HCT116 (cell line): ENCODE measurements around the gene ITPR2. TPM values are rescaled to one million over a fixed set of nuclear protein-coding genes. Genes with fewer than 3 reads are reported as not detected.
A peak's percentile ranks its signal among the peaks of the same experiment; 100 is the strongest.

Source experiments
- ATAC-seq: fragments of 200-7000 bp; cut with Tn5 transposase; 2 replicates; pipeline ENCODE4 v1.9.1; 2020; ENCODE audit warnings: mild to moderate bottlenecking, moderate library complexity
- BruUV-seq: library from RNA; stranded (reverse); fragments of 400-500 nt; replicated peaks from 2 replicates; lab custom pipeline; 2021; lab: Mats Ljungman, UMichigan
- CTCF ChIA-PET: fragments of 300-600 bp; sonication (Branson Sonifier 250); formaldehyde crosslinking; loops from one replicate; lab custom pipeline; 2021; ENCODE audit warnings: antibody characterized with exemption; lab: Charles Lee
- POLR2A ChIA-PET: fragments of 300-600, 350-600 bp; sonication (Branson Sonifier 250); formaldehyde crosslinking; loops from one replicate; lab custom pipeline; 2021; ENCODE audit warnings: antibody characterized with exemption; lab: Charles Lee
- RAD21 ChIA-PET, 2 experiments: fragments of 300-600 bp; sonication (Branson Sonifier 250); formaldehyde crosslinking; loops; one replicate each; lab custom pipeline; 2023; ENCODE audit warnings: low total read pairs in 2 of 2; ENCODE audit not compliant: uncharacterized antibody in 2 of 2, unreplicated experiment in 2 of 2, low non-redundant PET in 1 of 2; lab: Charles Lee
- DNase-seq: peaks from one replicate; pipeline ENCODE4 v3.0.0-alpha.2; 2010; ENCODE audit warnings: low read depth, low spot score
- H2AFZ ChIP-seq: fragments of 200-600 bp; shearing (Covaris generic), sonication (generic); 2 replicates; pipeline ENCODE4 v1.6.1; 2017; ENCODE audit warnings: low read depth, mixed run types, mixed read lengths, antibody characterized with exemption, low read length; ENCODE audit not compliant: poor library complexity, severe bottlenecking
- H3K27ac ChIP-seq: 2 replicates; pipeline ENCODE4 v1.5.1; 2012; ENCODE audit warnings: low read depth, low read length
- H3K27me3 ChIP-seq: fragments of 200-600 bp; sonication (generic); 2 replicates; pipeline ENCODE4 v1.6.1; 2016; ENCODE audit warnings: mixed run types, low read length, mixed read lengths; ENCODE audit not compliant: insufficient read depth
- H3K36me3 ChIP-seq, 2 experiments: fragments of 200-500 bp in 1 of 2; fragments of 200-600 bp in 1 of 2; sonication (Bioruptor generic) in 1 of 2; sonication (generic) in 1 of 2; 2 replicates each; pipeline versions ENCODE4 v1.5.1 to v1.6.1; 2014 to 2016; ENCODE audit warnings: low read length in 2 of 2, inconsistent platforms in 1 of 2, mixed read lengths in 1 of 2, mixed run types in 1 of 2; ENCODE audit not compliant: insufficient read depth in 2 of 2, control insufficient read depth in 1 of 2
- H3K4me1 ChIP-seq, 2 experiments: fragments of 200-600 bp in 1 of 2; sonication (generic) in 1 of 2; 2 replicates each; pipeline versions ENCODE4 v1.5.1 to v1.6.1; 2012 to 2017; ENCODE audit warnings: low read length in 2 of 2, inconsistent platforms in 1 of 2, mild to moderate bottlenecking in 1 of 2, mixed read lengths in 1 of 2, mixed run types in 1 of 2, moderate library complexity in 1 of 2; ENCODE audit not compliant: insufficient read depth in 2 of 2, control insufficient read depth in 1 of 2
- H3K4me2 ChIP-seq: fragments of 200-600 bp; sonication (generic); 2 replicates; pipeline ENCODE4 v1.6.1; 2017; ENCODE audit warnings: mixed run types, low read length, mixed read lengths
- H3K4me3 ChIP-seq, 2 experiments: fragments of 200-600 bp in 1 of 2; sonication (generic) in 1 of 2; replicated peaks in 1 of 2; 2 replicates each; pipeline ENCODE4 v1.5.1; 2011 to 2016; ENCODE audit warnings: low read length in 2 of 2, control low read depth in 1 of 2, low read depth in 1 of 2, mild to moderate bottlenecking in 1 of 2, mixed read lengths in 1 of 2, mixed run types in 1 of 2
- H3K79me2 ChIP-seq: fragments of 200-600 bp; sonication (generic); 2 replicates; pipeline ENCODE4 v1.6.1; 2017; ENCODE audit warnings: mild to moderate bottlenecking, mixed run types, low read length, moderate library complexity, mixed read lengths; ENCODE audit not compliant: insufficient read depth
- H3K9ac ChIP-seq: fragments of 200-600 bp; sonication (generic); 2 replicates; pipeline ENCODE4 v1.6.1; 2016; ENCODE audit warnings: low read length, mixed read lengths
- H3K9me2 ChIP-seq: fragments of 200-600 bp; sonication (generic), shearing (Covaris generic); 2 replicates; pipeline ENCODE4 v1.6.1; 2017; ENCODE audit warnings: mixed run types, mild to moderate bottlenecking, moderate library complexity; ENCODE audit not compliant: insufficient read depth
- H3K9me3 ChIP-seq, 2 experiments: fragments of 200-500 bp in 1 of 2; fragments of 200-600 bp in 1 of 2; sonication (Bioruptor generic) in 1 of 2; sonication (generic) in 1 of 2; 2 replicates each; pipeline ENCODE4 v1.6.1; 2014 to 2017; ENCODE audit warnings: low read length in 2 of 2, mixed read lengths in 2 of 2, inconsistent platforms in 1 of 2, low read depth in 1 of 2, mild to moderate bottlenecking in 1 of 2, mixed run types in 1 of 2, moderate library complexity in 1 of 2; ENCODE audit not compliant: control insufficient read depth in 1 of 2, insufficient read depth in 1 of 2
- H4K20me1 ChIP-seq: fragments of 200-600 bp; sonication (generic), shearing (Covaris generic); 2 replicates; pipeline ENCODE4 v1.6.1; 2017; ENCODE audit warnings: mixed run types, mild to moderate bottlenecking, moderate library complexity; ENCODE audit not compliant: insufficient read depth
- ATF3 ChIP-seq: IDR thresholded peaks from 2 replicates; pipeline ENCODE4 v1.6.1; 2012
- CBX3 ChIP-seq: IDR thresholded peaks from 2 replicates; pipeline ENCODE4 v1.6.1; 2012; ENCODE audit warnings: low read depth
- CEBPB ChIP-seq: IDR thresholded peaks from 2 replicates; pipeline ENCODE4 v1.6.1; 2012; ENCODE audit warnings: low read depth
- EZH2phosphoT487 ChIP-seq: fragments of 200-600 bp; IDR thresholded peaks from 2 replicates; pipeline ENCODE4 v1.6.1; 2018; ENCODE audit warnings: antibody characterized with exemption, borderline replicate concordance
- FOSL1 ChIP-seq: IDR thresholded peaks from 2 replicates; pipeline ENCODE4 v1.6.1; 2012; ENCODE audit warnings: low read depth
- RAD21 ChIP-seq: IDR thresholded peaks from 2 replicates; pipeline ENCODE4 v1.6.1; 2012; ENCODE audit warnings: low read depth, mild to moderate bottlenecking
- REST ChIP-seq: IDR thresholded peaks from 2 replicates; pipeline ENCODE4 v1.6.1; 2012; ENCODE audit warnings: low read depth
- SP1 ChIP-seq: IDR thresholded peaks from 2 replicates; pipeline ENCODE4 v1.6.1; 2012; ENCODE audit warnings: low read depth
- ZFX ChIP-seq: fragments of 450-650 bp; IDR thresholded peaks from 2 replicates; pipeline ENCODE4 v1.6.1; 2017
- intact Hi-C: fragments of 100-400 bp; cut with micrococcal nuclease; formaldehyde crosslinking; loops from 2 replicates; pipeline ENCODE4 v1.10.0; 2022
- total RNA-seq: library from RNA; stranded (reverse); gene quantifications from one replicate; pipeline ENCODE4 v1.2.1, GENCODE V29; 2021; ENCODE audit not compliant: unreplicated experiment
- TF ChIP-seq, protein P1 (sequence below), 3 experiments: fragments of 200-600 bp in 1 of 3; sonication (generic) in 1 of 3; IDR thresholded peaks in 2 of 3; conservative IDR thresholded peaks in 1 of 3; 2 replicates each; pipeline ENCODE4 v1.5.1; 2012 to 2017; ENCODE audit warnings: low read depth in 2 of 3, low read length in 2 of 3, antibody characterized with exemption in 1 of 3, borderline replicate concordance in 1 of 3, control low read depth in 1 of 3, mild to moderate bottlenecking in 1 of 3, mixed read lengths in 1 of 3, mixed run types in 1 of 3, moderate library complexity in 1 of 3; ENCODE audit not compliant: insufficient read depth in 1 of 3

Gene ITPR2
- total RNA-seq, 1 experiment from 2014 or later: 6.5 TPM

DNA sequence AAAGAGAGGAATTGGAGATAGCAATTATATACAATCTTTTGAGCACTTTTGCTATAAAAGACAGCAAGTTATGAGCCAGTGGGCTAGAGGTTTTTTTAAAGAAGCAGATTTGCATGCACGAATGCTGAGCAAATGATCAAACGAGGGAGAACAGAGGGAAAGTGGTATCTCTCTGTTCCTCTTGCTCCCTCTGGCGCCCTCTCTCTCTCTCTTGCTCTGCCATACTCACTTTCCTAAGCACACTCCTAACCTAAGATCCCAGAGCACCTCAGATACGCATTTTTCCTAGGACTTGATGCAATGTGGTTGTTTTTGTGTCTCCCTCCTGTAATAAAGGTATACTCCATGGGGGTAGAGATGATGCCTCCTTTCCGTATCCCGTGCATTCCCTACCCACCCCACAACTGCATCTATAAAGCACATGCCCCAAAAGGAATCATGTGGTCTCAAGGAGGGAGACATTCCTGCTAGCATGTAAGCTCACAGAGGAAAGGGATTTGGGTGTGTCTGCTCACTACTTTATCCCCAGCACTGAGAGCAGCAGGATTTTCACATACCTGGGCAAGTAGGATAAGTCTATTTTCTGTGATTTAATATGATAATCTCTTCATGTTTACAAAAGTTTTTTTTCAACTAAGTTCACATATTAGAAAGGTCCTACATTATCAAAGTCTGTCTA, 367.4 kb downstream of the ITPR2 start:
- no peak overlapping the region for H2AFZ ChIP-seq
- no peak overlapping the region for H3K9ac ChIP-seq
- no peak overlapping the region for H3K4me2 ChIP-seq
- no peak overlapping the region for H3K27ac ChIP-seq
- TF ChIP-seq CBX3: no peak
- TF ChIP-seq, protein P1, sequence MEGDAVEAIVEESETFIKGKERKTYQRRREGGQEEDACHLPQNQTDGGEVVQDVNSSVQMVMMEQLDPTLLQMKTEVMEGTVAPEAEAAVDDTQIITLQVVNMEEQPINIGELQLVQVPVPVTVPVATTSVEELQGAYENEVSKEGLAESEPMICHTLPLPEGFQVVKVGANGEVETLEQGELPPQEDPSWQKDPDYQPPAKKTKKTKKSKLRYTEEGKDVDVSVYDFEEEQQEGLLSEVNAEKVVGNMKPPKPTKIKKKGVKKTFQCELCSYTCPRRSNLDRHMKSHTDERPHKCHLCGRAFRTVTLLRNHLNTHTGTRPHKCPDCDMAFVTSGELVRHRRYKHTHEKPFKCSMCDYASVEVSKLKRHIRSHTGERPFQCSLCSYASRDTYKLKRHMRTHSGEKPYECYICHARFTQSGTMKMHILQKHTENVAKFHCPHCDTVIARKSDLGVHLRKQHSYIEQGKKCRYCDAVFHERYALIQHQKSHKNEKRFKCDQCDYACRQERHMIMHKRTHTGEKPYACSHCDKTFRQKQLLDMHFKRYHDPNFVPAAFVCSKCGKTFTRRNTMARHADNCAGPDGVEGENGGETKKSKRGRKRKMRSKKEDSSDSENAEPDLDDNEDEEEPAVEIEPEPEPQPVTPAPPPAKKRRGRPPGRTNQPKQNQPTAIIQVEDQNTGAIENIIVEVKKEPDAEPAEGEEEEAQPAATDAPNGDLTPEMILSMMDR (IDR thresholded peaks at IDR 0.05 in 2 of 3, conservative IDR thresholded peaks at IDR 0.05 in 1 of 3; ENCODE audit: borderline replicate concordance in 1 of 3, insufficient read depth in 1 of 3, low read depth in 2 of 3, low read length in 2 of 3): 0 out of 6 replicates have a peak, but pooled peaks of 1 of the 3 experiments have one; percentile 15
- no peaks in the 10 kb centered on the region for H3K36me3 ChIP-seq
- no peaks in the 10 kb centered on the region for H3K4me1 ChIP-seq
- intact Hi-C loops: no loop called here
- RAD21 ChIA-PET: no interaction called here
- POLR2A ChIA-PET: no interaction called here
- CTCF ChIA-PET: no interaction called here
- no TSS peak for BruUV-seq
- DNase-seq (no peak), ATAC-seq (no peak)
- no peak overlapping the region for H3K4me3 ChIP-seq
- H3K9me2 ChIP-seq: no peaks in the 10 kb centered on the region
- H4K20me1 ChIP-seq: no peaks in the 10 kb centered on the region
- no peaks in the 10 kb centered on the region for H3K9me3 ChIP-seq
- H3K27me3 ChIP-seq: no peaks in the 10 kb centered on the region
- H3K79me2 ChIP-seq: no peaks in the 10 kb centered on the region

GRCh38 chr12:26461776-26462175, 371.2 kb downstream of the ITPR2 start:
- H3K4me1 ChIP-seq: no peaks in the 10 kb centered on the region
- H3K9me2 ChIP-seq: no peaks in the 10 kb centered on the region
- H2AFZ ChIP-seq: no peak overlapping the region
- RAD21 ChIA-PET: no interaction called here
- DNase-seq: no peak
- no peak overlapping the region for H3K4me2 ChIP-seq
- no peak overlapping the region for H3K27ac ChIP-seq
- H3K9me3 ChIP-seq: no peaks in the 10 kb centered on the region
- no peak overlapping the region for H3K9ac ChIP-seq
- intact Hi-C loops: no loop called here
- H3K4me3 ChIP-seq: no peak overlapping the region
- TF ChIP-seq SP1 (no peak), ATF3 (no peak), ZFX (no peak), REST (no peak), FOSL1 (no peak), RAD21 (no peak), EZH2phosphoT487 (no peak), CEBPB (no peak)
- TF ChIP-seq, all 23 proteins: peak for 0
- CTCF ChIA-PET: no interaction called here
- no peaks in the 10 kb centered on the region for H3K36me3 ChIP-seq
- POLR2A ChIA-PET: no interaction called here
- no peaks in the 10 kb centered on the region for H3K27me3 ChIP-seq
- ATAC-seq: no peak
- BruUV-seq: no TSS peak
- no peaks in the 10 kb centered on the region for H4K20me1 ChIP-seq
- H3K79me2 ChIP-seq: no peaks in the 10 kb centered on the region
